Breast epithelium (tissue), 3 donors: ENCODE results near the gene USP3.

Source experiments
- CTCF ChIP-seq, 3 donors: fragments of 450-650 bp; IDR thresholded peaks; one replicate each; pipeline ENCODE4 v1.5.1; 2016 to 2017; ENCODE audit warnings: antibody characterized with exemption in 3 of 3, mild to moderate bottlenecking in 3 of 3, moderate library complexity in 3 of 3
- POLR2A ChIP-seq: fragments of 450-650 bp; IDR thresholded peaks from one replicate; pipeline ENCODE4 v1.6.1; 2016; ENCODE audit warnings: antibody characterized with exemption, mild to moderate bottlenecking, moderate library complexity

- TF ChIP-seq POLR2A (no peak), CTCF (IDR thresholded peaks at IDR 0.05) (no peak)
Observed at GRCh38 chr15:63532307-63532744, 27.9 kb downstream of the USP3 start.
